WTC11 (cell line): ENCODE data around the gene PRKAR2A. TPM values are rescaled to one million over a fixed set of nuclear protein-coding genes. Genes with fewer than 3 reads are reported as not detected.
"Not testable (repeated sequence)": the region's sequence is repeated elsewhere in the genome, so short reads cannot be mapped to it uniquely, and the experiment has no call there.

ENCODE experiments used
- ATAC-seq: fragments of 200-7000 bp; cut with Tn5 transposase; 2 replicates; pipeline ENCODE4 v1.10.0; 2021; ENCODE audit warnings: mild to moderate bottlenecking, moderate library complexity
- CTCF ChIA-PET: fragments of 300-600 bp; sonication (Branson Sonifier 250); formaldehyde crosslinking; loops from one replicate; lab custom pipeline; 2021; ENCODE audit warnings: antibody characterized with exemption; lab: Charles Lee
- POLR2A ChIA-PET: fragments of 350-600 bp; sonication (Branson Sonifier 250); formaldehyde crosslinking; loops from one replicate; lab custom pipeline; 2021; ENCODE audit warnings: antibody characterized with exemption; lab: Charles Lee
- DNase-seq: peaks from one replicate; pipeline ENCODE4 v3.0.0; 2021; ENCODE audit warnings: low spot score
- H3K27ac Mint-ChIP-seq: 2 replicates; pipeline ENCODE4 v1.8.0; 2021; ENCODE audit warnings: mixed read lengths
- H3K27me3 Mint-ChIP-seq: 2 replicates; pipeline ENCODE4 v1.8.0; 2021; ENCODE audit warnings: low read depth, mild to moderate bottlenecking, moderate library complexity, mixed read lengths
- H3K36me3 Mint-ChIP-seq: 2 replicates; pipeline ENCODE4 v1.8.0; 2021; ENCODE audit warnings: mixed read lengths
- H3K4me1 Mint-ChIP-seq: 2 replicates; pipeline ENCODE4 v1.8.0; 2022; ENCODE audit warnings: mixed read lengths
- H3K4me3 Mint-ChIP-seq: 2 replicates; pipeline ENCODE4 v1.8.0; 2021; ENCODE audit warnings: mild to moderate bottlenecking, moderate library complexity, mixed read lengths
- H3K9me3 Mint-ChIP-seq: 2 replicates; pipeline ENCODE4 v1.8.0; 2021; ENCODE audit warnings: mixed read lengths
- CBFB ChIP-seq: sonication (generic); formaldehyde crosslinking; IDR thresholded peaks from 2 replicates; pipeline ENCODE4 v1.8.1; 2022; ENCODE audit warnings: mild to moderate bottlenecking, low read depth, missing genetic modification reagents
- JAZF1 ChIP-seq: fragments of 250-450 bp; sonication (Bioruptor Pico); IDR thresholded peaks from 2 replicates; pipeline ENCODE4 v1.9.0; 2021; ENCODE audit warnings: moderate library complexity, mild to moderate bottlenecking, inconsistent platforms
- KAT7 ChIP-seq: sonication (generic); formaldehyde crosslinking; IDR thresholded peaks from 2 replicates; pipeline ENCODE4 v1.8.1; 2023; ENCODE audit warnings: missing genetic modification reagents, mild to moderate bottlenecking, borderline replicate concordance
- MLX ChIP-seq: sonication (generic); formaldehyde crosslinking; IDR thresholded peaks from 2 replicates; pipeline ENCODE4 v1.8.1; 2023; ENCODE audit warnings: mild to moderate bottlenecking, missing genetic modification reagents, moderate library complexity
- MYBL2 ChIP-seq: sonication (generic); formaldehyde crosslinking; IDR thresholded peaks from 2 replicates; pipeline ENCODE4 v1.8.1; 2023; ENCODE audit warnings: mild to moderate bottlenecking, moderate library complexity, missing genetic modification reagents
- NR1H2 ChIP-seq: sonication (generic); formaldehyde crosslinking; IDR thresholded peaks from 2 replicates; pipeline ENCODE4 v1.9.0; 2021; ENCODE audit warnings: mild to moderate bottlenecking, moderate library complexity, missing genetic modification reagents
- SMAD3 ChIP-seq: sonication (generic); formaldehyde crosslinking; IDR thresholded peaks from 2 replicates; pipeline ENCODE4 v1.8.0; 2022; ENCODE audit warnings: missing genetic modification reagents, mild to moderate bottlenecking, borderline replicate concordance
- SP1 ChIP-seq: sonication (generic); formaldehyde crosslinking; conservative IDR thresholded peaks from 2 replicates; pipeline ENCODE4 v1.8.1; 2022; ENCODE audit warnings: missing genetic modification reagents
- USF2 ChIP-seq: sonication (generic); formaldehyde crosslinking; IDR thresholded peaks from 2 replicates; pipeline ENCODE4 v1.8.1; 2023; ENCODE audit warnings: mild to moderate bottlenecking, missing genetic modification reagents, moderate library complexity
- ZNF138 ChIP-seq: sonication (generic); formaldehyde crosslinking; conservative IDR thresholded peaks from 2 replicates; pipeline ENCODE4 v1.8.1; 2022; ENCODE audit warnings: mild to moderate bottlenecking, moderate library complexity, missing genetic modification reagents
- total RNA-seq: library from RNA; stranded (reverse); gene quantifications from 3 replicates; pipeline ENCODE4 v1.2.3, GENCODE V29; 2021

The PRKAR2A gene
- total RNA-seq, 1 experiment from 2014 or later = 57.2 TPM

GRCh38 chr3:48739617-48739954 is 108.1 kb downstream of the PRKAR2A start (continued):
- TF ChIP-seq SP1 (CRISPR knock-in tag) = no peak
- no peak for TF ChIP-seq CBFB (CRISPR knock-in tag)
- TF ChIP-seq, all 79 proteins: peak for 3

GRCh38 chr3:48738926-48739616 is 108.6 kb downstream of the PRKAR2A start:
- H3K36me3 Mint-ChIP-seq = no peaks in the 10 kb centered on the region
- CTCF ChIA-PET = interaction anchor here (0.5 to 2.2 kb wide), 59 partner anchors 9 to 432 kb away, joined by 3 to 26 read pairs (median 4); partner anchors contain the start of genes ARIH2, IP6K2, KLHDC8B and NCKIPSD
- H3K27me3 Mint-ChIP-seq = no peaks in the 10 kb centered on the region; the same call in 1 of the 2 replicates
- ATAC-seq = no peak
- TF ChIP-seq MLX (CRISPR knock-in tag) (no peak), USF2 (CRISPR knock-in tag) (no peak)
- POLR2A ChIA-PET = interaction anchor here (1.1 to 1.9 kb wide), 3 partner anchors 22 to 179 kb away, joined by 4 to 11 read pairs (median 5); partner anchors contain the start of genes ARIH2 and IP6K2
- H3K27ac Mint-ChIP-seq = no peak overlapping the region
- no peak for DNase-seq
- no peak overlapping the region for H3K4me3 Mint-ChIP-seq
- no peaks in the 10 kb centered on the region for H3K9me3 Mint-ChIP-seq
- H3K4me1 Mint-ChIP-seq = no peaks in the 10 kb centered on the region

GRCh38 chr3:48738144-48738536 is 109.5 kb downstream of the PRKAR2A start:
- Mint-ChIP-seq H3K27me3 (no peaks in the 10 kb centered on the region; the same call in 1 of the 2 replicates), H3K4me1 (no peaks in the 10 kb centered on the region), H3K36me3 (0 out of 2 replicates have a peak, but pooled peaks cover under 1% of the 10 kb centered on the region), H3K9me3 (peaks cover under 1% of the 10 kb centered on the region), H3K4me3 (no peak overlapping the region), H3K27ac (no peak overlapping the region)
- no peak for ATAC-seq
- POLR2A ChIA-PET = no interaction called here
- CTCF ChIA-PET = interaction anchor here (0.6 to 1.3 kb wide), 3 partner anchors 12 to 159 kb away, joined by 3 to 4 read pairs (median 3); partner anchors contain the start of gene NCKIPSD
- no peak for TF ChIP-seq NR1H2 (CRISPR knock-in tag)
- no peak for TF ChIP-seq ZNF138 (CRISPR knock-in tag)
- TF ChIP-seq MYBL2 (CRISPR knock-in tag) = no peak
- TF ChIP-seq JAZF1 = no peak
- TF ChIP-seq KAT7 (CRISPR knock-in tag) = no peak
- no peak for TF ChIP-seq SMAD3 (CRISPR knock-in tag)
- DNase-seq = no peak

GRCh38 chr3:48735075-48735767 is 112.5 kb downstream of the PRKAR2A start:
- DNase-seq, H3K27me3 Mint-ChIP-seq, H3K4me3 Mint-ChIP-seq, POLR2A ChIA-PET, ATAC-seq, H3K27ac Mint-ChIP-seq, H3K4me1 Mint-ChIP-seq, H3K9me3 Mint-ChIP-seq, H3K36me3 Mint-ChIP-seq: not testable (repeated sequence)
- CTCF ChIA-PET = interaction anchor here (1.0 to 1.4 kb wide), 3 partner anchors 16 to 163 kb away, joined by 3 to 5 read pairs (median 4); partner anchors contain the start of gene SLC25A20

- ATAC-seq, DNase-seq, H3K4me3 Mint-ChIP-seq, POLR2A ChIA-PET, CTCF ChIA-PET, H3K36me3 Mint-ChIP-seq, H3K27me3 Mint-ChIP-seq, H3K4me1 Mint-ChIP-seq, H3K27ac Mint-ChIP-seq, H3K9me3 Mint-ChIP-seq: not testable (repeated sequence)
Measured at GRCh38 chr3:48734541-48734940, 113.1 kb downstream of the PRKAR2A start.

- H3K9me3 Mint-ChIP-seq, H3K4me1 Mint-ChIP-seq, H3K27ac Mint-ChIP-seq, H3K4me3 Mint-ChIP-seq, H3K36me3 Mint-ChIP-seq, H3K27me3 Mint-ChIP-seq, ATAC-seq, CTCF ChIA-PET, DNase-seq, POLR2A ChIA-PET: not testable (repeated sequence)
Measured at GRCh38 chr3:48733752-48734518, 113.7 kb downstream of the PRKAR2A start.
